Ishikawa (cell line): ENCODE results near the gene HTR3E.

Experiments
- CEBPB ChIP-seq: IDR thresholded peaks from 2 replicates; pipeline ENCODE4 v1.6.1; 2012
- CREB1 ChIP-seq: IDR thresholded peaks from 2 replicates; pipeline ENCODE4 v1.6.1; 2012; ENCODE audit warnings: low read depth
- EGR1 ChIP-seq: IDR thresholded peaks from 2 replicates; pipeline ENCODE4 v1.6.1; 2012
- EP300 ChIP-seq: IDR thresholded peaks from 2 replicates; pipeline ENCODE4 v1.6.1; 2012; ENCODE audit warnings: borderline replicate concordance
- FOXM1 ChIP-seq: IDR thresholded peaks from 2 replicates; pipeline ENCODE4 v1.6.1; 2012; ENCODE audit warnings: low read depth, borderline replicate concordance
- NFIC ChIP-seq: IDR thresholded peaks from 2 replicates; pipeline ENCODE4 v1.6.1; 2012
- REST ChIP-seq: IDR thresholded peaks from 2 replicates; pipeline ENCODE4 v1.6.1; 2012; ENCODE audit warnings: low read depth, mild to moderate bottlenecking
- TAF1 ChIP-seq: IDR thresholded peaks from 2 replicates; pipeline ENCODE4 v1.6.1; 2012; ENCODE audit warnings: low read depth, mild to moderate bottlenecking
- TCF12 ChIP-seq: IDR thresholded peaks from 2 replicates; pipeline ENCODE4 v1.6.1; 2012; ENCODE audit warnings: low read depth
- YY1 ChIP-seq: IDR thresholded peaks from 2 replicates; pipeline ENCODE4 v1.6.1; 2012; ENCODE audit warnings: low read depth
- ZBTB7A ChIP-seq: IDR thresholded peaks from 2 replicates; pipeline ENCODE4 v1.6.1; 2012; ENCODE audit warnings: low read depth
- TF ChIP-seq, protein P1 (sequence below): IDR thresholded peaks from 2 replicates; pipeline ENCODE4 v1.6.1; 2012

DNA sequence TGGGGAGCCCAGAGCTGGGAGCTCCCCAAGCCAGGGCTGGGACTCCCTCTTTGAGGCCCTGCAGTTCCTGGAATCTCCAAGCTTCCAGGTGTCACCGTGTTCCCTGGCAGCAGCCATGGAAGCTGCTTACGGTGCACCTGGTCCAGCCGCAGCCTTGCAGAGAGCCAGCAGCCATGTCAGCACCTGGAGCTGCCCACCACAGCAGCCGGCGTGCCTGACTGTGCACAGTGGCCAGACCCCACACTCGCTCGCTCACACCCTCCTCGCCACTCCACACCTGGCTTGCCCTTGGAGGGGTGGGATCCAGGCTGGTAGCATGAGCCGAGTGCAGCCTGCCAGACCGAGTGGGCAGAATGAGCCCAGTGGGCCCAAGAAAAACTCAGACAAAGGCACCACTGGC is 14.8 kb upstream of the HTR3E start:
- no peak for TF ChIP-seq EGR1
- no peak for TF ChIP-seq CREB1
- TF ChIP-seq CEBPB = no peak
- TF ChIP-seq TCF12 = no peak
- no peak for TF ChIP-seq EP300
- no peak for TF ChIP-seq REST
- no peak for TF ChIP-seq YY1
- no peak for TF ChIP-seq FOXM1
- no peak for TF ChIP-seq ZBTB7A
- no peak for TF ChIP-seq TAF1
- no peak for TF ChIP-seq NFIC
- TF ChIP-seq, protein P1, sequence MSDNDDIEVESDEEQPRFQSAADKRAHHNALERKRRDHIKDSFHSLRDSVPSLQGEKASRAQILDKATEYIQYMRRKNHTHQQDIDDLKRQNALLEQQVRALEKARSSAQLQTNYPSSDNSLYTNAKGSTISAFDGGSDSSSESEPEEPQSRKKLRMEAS = no peak
